GM10847 (cell line): ENCODE results near the gene GJA8.
A peak's percentile ranks its signal among the peaks of the same experiment; 100 is the strongest.

Source experiments
- POLR2A ChIP-seq: IDR thresholded peaks from 2 replicates; pipeline ENCODE4 v1.6.1; 2011; ENCODE audit not compliant: insufficient read length; ENCODE audit errors: extremely low read depth

The GJA8 gene

DNA sequence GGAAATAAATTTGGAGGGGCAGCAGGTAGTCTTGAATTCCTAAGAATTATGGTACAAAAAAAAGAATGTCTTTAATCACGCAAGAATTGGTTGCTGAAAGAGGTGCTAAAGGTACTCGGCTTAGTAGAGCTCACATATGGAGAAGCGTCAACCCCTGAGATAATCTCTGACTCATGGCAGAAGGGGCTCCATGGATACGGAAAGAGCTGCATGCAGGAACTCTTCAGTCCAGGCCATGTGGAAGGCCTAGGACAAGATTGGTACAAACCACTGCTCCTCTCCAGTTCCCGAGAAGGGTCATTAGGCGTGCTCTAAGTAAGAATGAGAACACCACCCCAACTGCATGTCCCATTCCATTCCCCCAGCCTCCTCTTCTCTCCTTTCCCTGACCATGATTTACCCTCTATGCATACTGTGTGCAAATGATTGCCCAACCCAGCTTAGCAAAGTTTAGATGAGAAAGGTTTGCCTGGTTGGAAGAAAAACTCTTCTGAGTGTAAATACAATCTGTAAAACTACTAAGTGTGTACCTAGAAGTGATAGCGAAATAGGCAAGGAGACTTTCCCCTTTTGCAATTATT is 10.9 kb downstream of the GJA8 start:
- no peak for TF ChIP-seq POLR2A

DNA sequence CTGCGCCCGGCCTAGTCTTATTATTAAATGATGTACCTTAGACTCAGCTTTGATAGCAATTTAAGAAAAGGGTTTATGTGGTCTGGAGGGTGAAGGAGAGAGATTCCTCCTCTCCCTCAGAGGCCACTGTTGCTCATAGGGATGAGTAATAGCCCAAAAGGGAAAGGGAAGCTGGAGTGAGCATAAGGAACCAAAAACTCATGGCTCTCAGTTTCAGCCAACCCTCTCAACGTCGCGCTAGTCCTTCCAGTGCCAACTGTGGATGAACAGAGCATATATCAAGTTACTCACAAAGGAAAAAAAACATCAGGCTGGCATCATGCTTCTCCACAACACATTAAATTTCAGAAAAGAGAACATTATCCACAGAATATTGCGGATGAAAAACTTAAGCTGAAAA is 17.3 kb downstream of the GJA8 start:
- TF ChIP-seq POLR2A, result no peak

DNA sequence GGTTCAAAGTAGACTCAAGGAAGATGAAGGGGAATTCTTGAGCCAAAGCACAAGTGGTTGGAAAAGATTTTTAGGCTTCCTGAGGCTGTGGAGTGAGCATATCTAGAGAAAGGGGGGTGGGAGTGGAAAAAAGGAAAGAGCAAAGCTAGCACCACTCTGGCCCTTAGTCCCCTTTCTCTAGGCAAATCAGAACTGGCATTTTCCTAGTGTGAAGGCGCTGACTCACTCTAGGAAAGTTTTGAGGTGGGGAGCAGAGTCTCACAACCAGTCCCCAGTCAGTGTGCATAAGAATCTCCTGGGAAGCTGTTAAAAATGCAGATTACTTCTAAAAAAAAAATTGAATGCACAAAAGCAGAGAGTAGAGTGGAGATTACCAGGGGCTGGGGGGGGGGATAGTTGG is 22.2 kb downstream of the GJA8 start:
- TF ChIP-seq POLR2A, result no peak

DNA sequence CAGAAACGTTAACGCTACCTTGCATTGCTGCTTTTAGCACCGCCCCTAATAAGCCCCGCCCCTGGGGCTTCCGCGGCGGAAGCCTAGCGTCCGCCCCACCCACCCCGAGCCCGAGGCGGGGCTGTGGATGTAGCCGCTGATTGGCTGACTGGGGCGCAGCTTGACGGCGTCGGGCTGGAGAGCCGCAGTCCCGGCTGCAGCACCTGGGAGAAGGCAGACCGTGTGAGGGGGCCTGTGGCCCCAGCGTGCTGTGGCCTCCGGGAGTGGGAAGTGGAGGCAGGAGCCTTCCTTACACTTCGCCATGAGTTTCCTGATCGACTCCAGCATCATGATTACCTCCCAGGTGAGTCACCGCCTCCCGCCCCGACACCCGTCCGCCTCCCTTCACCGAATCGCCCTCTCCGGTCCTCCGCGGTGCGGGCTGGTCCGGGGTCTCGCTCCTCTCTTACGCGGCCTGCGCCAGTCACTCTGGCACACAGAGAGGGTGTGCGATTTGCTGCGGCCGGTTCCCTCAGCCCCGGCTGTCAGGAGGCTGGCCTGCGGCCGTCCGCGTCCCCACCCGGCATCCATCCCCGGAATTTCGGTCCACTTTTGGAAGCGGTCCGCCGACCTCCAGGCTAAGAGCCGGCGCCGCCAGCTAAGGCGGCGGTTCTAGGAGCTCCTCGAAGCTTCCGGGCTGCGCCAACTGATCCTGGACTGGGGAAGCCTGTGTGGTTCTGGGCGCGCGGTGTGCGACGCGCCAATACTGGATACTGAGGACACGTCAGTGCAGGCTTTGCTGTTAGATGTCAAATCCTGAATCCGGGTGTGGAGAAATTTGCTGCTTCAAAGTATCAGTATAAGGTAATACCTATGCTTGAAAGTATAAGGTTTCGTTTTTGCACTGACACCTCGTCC is 25.9 kb downstream of the GJA8 start, which contains the start of gene GPR89B:
GPR89B (plus strand) TSS at position 185 of the 897 bp plus-strand sequence; CDS start at position 302, 117 bp downstream.
- TF ChIP-seq POLR2A, result peak; percentile 87
